IMR-90 (cell line): ENCODE results near the gene SP3. TPM values are rescaled to one million over a fixed set of nuclear protein-coding genes. Genes with fewer than 3 reads are reported as not detected.
A peak's percentile ranks its signal among the peaks of the same experiment; 100 is the strongest.

Experiments used
- ATAC-seq: fragments of 200-7000 bp; cut with Tn5 transposase; 2 replicates; pipeline ENCODE4 v1.9.1; 2020; ENCODE audit warnings: low read depth, mild to moderate bottlenecking, moderate library complexity
- BruUV-seq: library from RNA; stranded (reverse); fragments of 400-500 nt; replicated peaks from 2 replicates; lab custom pipeline; 2021; lab: Mats Ljungman, UMichigan
- CTCF ChIA-PET: fragments of 300-600 bp; formaldehyde crosslinking; extraction: SDS; loops from one replicate; lab custom pipeline; 2021; ENCODE audit warnings: antibody characterized with exemption; lab: Yijun Ruan, JAX
- POLR2A ChIA-PET: fragments of 300-600 bp; sonication (Branson Sonifier 250); formaldehyde crosslinking; loops from one replicate; lab custom pipeline; 2022; ENCODE audit warnings: antibody characterized with exemption; ENCODE audit not compliant: unreplicated experiment; lab: Charles Lee
- DNase-seq: peaks from one replicate; pipeline ENCODE4 v3.0.0; 2013
- H2AFZ ChIP-seq: replicated peaks from 2 replicates; pipeline ENCODE3; 2013; ENCODE audit warnings: low read length, mild to moderate bottlenecking; ENCODE audit not compliant: poor library complexity
- H2AK5ac ChIP-seq: 2 replicates; pipeline ENCODE4 v1.6.1; 2013; ENCODE audit warnings: low read depth, low read length, inconsistent platforms
- H2AK9ac ChIP-seq: replicated peaks from 2 replicates; pipeline ENCODE3; 2013; ENCODE audit warnings: mild to moderate bottlenecking, low read depth, low read length, moderate library complexity; ENCODE audit not compliant: poor library complexity
- H2BK120ac ChIP-seq: 2 replicates; pipeline ENCODE4 v1.6.1; 2013; ENCODE audit warnings: low read depth, low read length, inconsistent platforms
- H2BK15ac ChIP-seq: 3 replicates; pipeline ENCODE4 v1.6.1; 2013; ENCODE audit warnings: low read depth, low read length, inconsistent platforms
- H2BK20ac ChIP-seq: 2 replicates; pipeline ENCODE4 v1.6.1; 2013; ENCODE audit warnings: low read depth, mild to moderate bottlenecking, inconsistent platforms, low read length, moderate library complexity
- H2BK5ac ChIP-seq: 2 replicates; pipeline ENCODE4 v1.6.1; 2013; ENCODE audit warnings: mild to moderate bottlenecking, low read depth, low read length, inconsistent platforms; ENCODE audit not compliant: poor library complexity, severe bottlenecking
- H3K14ac ChIP-seq: replicated peaks from 2 replicates; pipeline ENCODE4 v1.6.1; 2013; ENCODE audit warnings: low read depth, low read length, inconsistent platforms
- H3K18ac ChIP-seq: 2 replicates; pipeline ENCODE4 v1.6.1; 2013; ENCODE audit warnings: low read depth, low read length, control low read depth
- H3K23ac ChIP-seq: 2 replicates; pipeline ENCODE4 v1.6.1; 2013; ENCODE audit warnings: low read depth, low read length, inconsistent platforms
- H3K27ac ChIP-seq: 2 replicates; pipeline ENCODE4 v1.5.1; 2013; ENCODE audit warnings: mild to moderate bottlenecking, control low read depth, low read length; ENCODE audit not compliant: insufficient read depth
- H3K27me3 ChIP-seq: 2 replicates; pipeline ENCODE4 v1.6.1; 2013; ENCODE audit warnings: low read length; ENCODE audit not compliant: control insufficient read depth, insufficient read depth
- H3K36me3 ChIP-seq: 2 replicates; pipeline ENCODE4 v1.6.1; 2013; ENCODE audit warnings: low read length, mixed read lengths; ENCODE audit not compliant: control insufficient read depth, insufficient read depth
- H3K4ac ChIP-seq: 2 replicates; pipeline ENCODE4 v1.6.1; 2013; ENCODE audit warnings: low read depth, low read length, inconsistent platforms
- H3K4me1 ChIP-seq: 2 replicates; pipeline ENCODE4 v1.6.1; 2013; ENCODE audit warnings: low read length, mixed read lengths; ENCODE audit not compliant: control insufficient read depth, insufficient read depth
- H3K4me2 ChIP-seq: 2 replicates; pipeline ENCODE4 v1.6.1; 2013; ENCODE audit warnings: low read depth, mild to moderate bottlenecking, control low read depth, low read length, moderate library complexity
- H3K4me3 ChIP-seq: 2 replicates; pipeline ENCODE4 v1.5.1; 2013; ENCODE audit warnings: low read depth, mild to moderate bottlenecking, control low read depth, low read length, moderate library complexity; ENCODE audit not compliant: insufficient read depth
- H3K56ac ChIP-seq: 2 replicates; pipeline ENCODE4 v1.6.1; 2013; ENCODE audit warnings: low read length, inconsistent platforms; ENCODE audit not compliant: insufficient read depth; ENCODE audit errors: extremely low read depth
- H3K79me1 ChIP-seq, 2 experiments: 2 replicates each; pipeline ENCODE4 v1.6.1; 2013; ENCODE audit warnings: low read length in 2 of 2, inconsistent platforms in 1 of 2, low read depth in 1 of 2
- H3K9ac ChIP-seq: 2 replicates; pipeline ENCODE4 v1.6.1; 2013; ENCODE audit warnings: low read depth, low read length, control low read depth
- H3K9me1 ChIP-seq: 2 replicates; pipeline ENCODE4 v1.6.1; 2013; ENCODE audit warnings: low read length, inconsistent platforms; ENCODE audit not compliant: insufficient read depth
- H3K9me3 ChIP-seq: 2 replicates; pipeline ENCODE4 v1.6.1; 2013; ENCODE audit warnings: low read length; ENCODE audit not compliant: control insufficient read depth, insufficient read depth
- H4K20me1 ChIP-seq: 2 replicates; pipeline ENCODE4 v1.6.1; 2013; ENCODE audit warnings: low read length, inconsistent platforms; ENCODE audit not compliant: insufficient read depth
- H4K5ac ChIP-seq: 2 replicates; pipeline ENCODE4 v1.6.1; 2013; ENCODE audit warnings: mild to moderate bottlenecking, low read depth, low read length, control low read depth
- H4K8ac ChIP-seq, 2 experiments: 2 replicates each; pipeline ENCODE4 v1.6.1; 2013; ENCODE audit warnings: low read depth in 2 of 2, low read length in 2 of 2, control low read depth in 1 of 2, inconsistent platforms in 1 of 2
- H4K91ac ChIP-seq: 2 replicates; pipeline ENCODE4 v1.6.1; 2013; ENCODE audit warnings: low read depth, low read length, inconsistent platforms; ENCODE audit not compliant: insufficient read depth
- CEBPB ChIP-seq: IDR thresholded peaks from 2 replicates; pipeline ENCODE4 v1.6.1; 2012; ENCODE audit warnings: low read depth, low read length, improper control_type of control experiment
- FOS ChIP-seq: fragments of 150-350 bp; IDR thresholded peaks from 2 replicates; pipeline ENCODE4 v1.6.1; 2016; ENCODE audit warnings: low read depth, low read length
- MAZ ChIP-seq: IDR thresholded peaks from 2 replicates; pipeline ENCODE4 v1.6.1; 2012; ENCODE audit warnings: low read depth, mild to moderate bottlenecking, low read length, improper control_type of control experiment, moderate library complexity, borderline replicate concordance
- NFE2L2 ChIP-seq: fragments of 150-350 bp; IDR thresholded peaks from 2 replicates; pipeline ENCODE4 v1.6.1; 2016; ENCODE audit warnings: low read depth, mild to moderate bottlenecking, low read length
- RCOR1 ChIP-seq: IDR thresholded peaks from 2 replicates; pipeline ENCODE4 v1.6.1; 2012; ENCODE audit warnings: mild to moderate bottlenecking, low read length, improper control_type of control experiment; ENCODE audit not compliant: insufficient replicate concordance
- WGBS, 2 experiments: methylation state at CpG; one replicate each; pipeline versions ENCODE4 v1.1.5 to v1.1.7; 2013; ENCODE audit warnings: missing lambda C conversion rate in 2 of 2; ENCODE audit not compliant: insufficient read length in 1 of 2; ENCODE audit errors: extremely low coverage in 2 of 2; 5-methylcytosine and 5-hydroxymethylcytosine counted together
- dilution Hi-C: fragments of 300-500 bp; cut with HindIII; formaldehyde crosslinking; loops from one replicate; pipeline ENCODE4 v1.14.3; 2018; ENCODE audit warnings: low sequenced_read_pairs; ENCODE audit not compliant: unreplicated experiment
- in situ Hi-C: fragments of 300-500 bp; cut with MboI; formaldehyde crosslinking; loops from 3 replicates; pipeline ENCODE4 v1.14.3; 2019; ENCODE audit warnings: low sequenced_read_pairs, inconsistent platforms, mixed read lengths
- intact Hi-C: fragments of 100-400 bp; cut with micrococcal nuclease; formaldehyde crosslinking; loops from 2 replicates; pipeline ENCODE4 v1.10.0; 2022
- polyA plus RNA-seq, 3 experiments: library from polyadenylated mRNA; depleted of rRNA; stranded (reverse); fragments of >200 nt; gene quantifications; 2 replicates each; pipeline ENCODE4 v1.2.3, GENCODE V29; 2012; ENCODE audit warnings: low replicate concordance in 1 of 3
- total RNA-seq: library from RNA; depleted of rRNA; stranded (reverse); fragments of >200 nt; gene quantifications from 2 replicates; pipeline ENCODE4 v1.2.3, GENCODE V29; 2012

The SP3 gene
- total and polyA plus RNA-seq, 2 of the 4 experiments (the other 2 are of a cell fraction): 26.7 to 136 TPM

- intact Hi-C loops (no loop called here), in situ Hi-C loops (no loop called here), dilution Hi-C loops (no loop called here)
- Histone ChIP-seq H3K14ac (no peak overlapping the region), H2BK5ac (no peak overlapping the region), H3K27me3 (no peaks in the 10 kb centered on the region), H3K56ac (no peak overlapping the region), H2AFZ (no peak overlapping the region), H3K79me1 (no peaks in the 10 kb centered on the region), H3K4me3 (no peak overlapping the region), H2AK9ac (no peak overlapping the region), H3K36me3 (no peaks in the 10 kb centered on the region), H3K4me1 (no peaks in the 10 kb centered on the region), H4K8ac (no peak overlapping the region), H4K20me1 (no peaks in the 10 kb centered on the region), H4K5ac (no peak overlapping the region), H3K27ac (no peak overlapping the region), H3K4me2 (no peak overlapping the region), H3K9me3 (no peaks in the 10 kb centered on the region), H3K18ac (no peak overlapping the region), H3K4ac (no peak overlapping the region), H2AK5ac (no peak overlapping the region), H4K91ac (no peak overlapping the region), H3K9me1 (no peaks in the 10 kb centered on the region), H3K9ac (no peak overlapping the region), H2BK15ac (no peak overlapping the region), H2BK20ac (no peak overlapping the region), H2BK120ac (no peak overlapping the region), H3K23ac (no peak overlapping the region)
- POLR2A ChIA-PET: no interaction called here
- CTCF ChIA-PET: no interaction called here
- ATAC-seq (no peak), DNase-seq (no peak)
- TF ChIP-seq NFE2L2 (no peak), CEBPB (peak; percentile 88), MAZ (no peak), RCOR1 (no peak), FOS (no peak)
- 100% methylated on average over 1 of the region's 2 CpGs; no CpG with 5 or more reads in 1 of the 2 experiments for WGBS, 2 experiments
- BruUV-seq: no TSS peak
Observed at GRCh38 chr2:173896755-173897154, 68.4 kb downstream of the SP3 start.
